Fibroblast of skin of back (primary cell): ENCODE data around the gene LUM.
"Not testable (repeated sequence)": the region's sequence is repeated elsewhere in the genome, so short reads cannot be mapped to it uniquely, and the experiment has no call there.

Source experiments
- DNase-seq: peaks from one replicate; pipeline ENCODE4 v3.0.0-alpha.2; 2013

The LUM gene

DNA sequence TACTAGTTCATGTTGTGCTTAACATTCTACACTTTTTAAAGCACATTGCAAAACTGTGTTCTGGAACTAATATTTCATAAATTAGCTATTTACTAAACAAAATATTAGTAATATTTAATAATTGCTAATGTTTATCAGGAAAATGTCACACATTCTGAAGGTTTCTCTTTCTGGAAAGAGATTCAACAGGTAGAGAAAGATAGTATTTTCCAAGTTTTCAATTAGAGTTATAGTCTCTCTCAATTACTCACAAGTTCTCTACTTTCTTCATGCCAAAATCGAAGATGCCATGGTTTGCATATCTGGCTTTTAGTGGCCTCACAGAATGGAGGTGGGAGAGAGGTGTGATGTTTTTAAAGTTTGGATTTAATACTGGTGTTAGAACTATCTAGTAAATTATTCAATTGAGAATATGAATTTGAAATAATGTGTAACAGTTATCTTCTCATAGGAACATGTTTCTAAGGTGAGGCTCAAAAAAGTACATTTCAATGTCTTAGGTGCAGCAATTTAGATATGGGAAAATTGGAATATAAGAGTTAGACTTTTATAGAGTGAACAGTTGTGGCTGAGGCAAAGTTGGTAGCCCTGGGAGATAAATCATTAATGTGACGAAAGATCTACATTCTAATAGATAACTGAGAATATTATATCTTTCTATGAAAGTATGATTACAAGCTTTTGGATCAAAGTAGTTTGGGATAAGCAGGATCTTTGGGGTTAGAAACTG, 1.5 kb downstream of the LUM start:
- DNase-seq, result no peak

DNA sequence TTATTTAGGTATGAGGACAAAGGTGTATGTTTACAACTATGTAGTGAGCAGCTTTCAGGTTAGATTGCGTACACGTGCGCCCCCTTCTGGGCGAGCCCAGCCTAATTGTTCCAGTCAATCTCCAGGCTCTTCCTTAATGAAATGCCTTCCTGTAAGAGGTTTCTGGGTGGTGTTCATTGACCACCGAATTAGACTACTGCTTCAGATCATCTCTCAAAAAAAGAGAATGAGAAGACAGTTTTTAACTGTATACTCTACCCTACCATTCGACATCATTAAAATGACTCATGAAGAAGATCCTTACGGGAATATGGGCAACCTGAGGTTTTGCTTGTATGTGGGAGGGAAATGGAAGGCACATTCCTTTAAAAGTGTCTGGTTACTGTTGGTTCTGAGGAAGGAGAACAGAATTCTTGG, 2.1 kb downstream of the LUM start:
- DNase-seq, result peak; percentile 84

DNA sequence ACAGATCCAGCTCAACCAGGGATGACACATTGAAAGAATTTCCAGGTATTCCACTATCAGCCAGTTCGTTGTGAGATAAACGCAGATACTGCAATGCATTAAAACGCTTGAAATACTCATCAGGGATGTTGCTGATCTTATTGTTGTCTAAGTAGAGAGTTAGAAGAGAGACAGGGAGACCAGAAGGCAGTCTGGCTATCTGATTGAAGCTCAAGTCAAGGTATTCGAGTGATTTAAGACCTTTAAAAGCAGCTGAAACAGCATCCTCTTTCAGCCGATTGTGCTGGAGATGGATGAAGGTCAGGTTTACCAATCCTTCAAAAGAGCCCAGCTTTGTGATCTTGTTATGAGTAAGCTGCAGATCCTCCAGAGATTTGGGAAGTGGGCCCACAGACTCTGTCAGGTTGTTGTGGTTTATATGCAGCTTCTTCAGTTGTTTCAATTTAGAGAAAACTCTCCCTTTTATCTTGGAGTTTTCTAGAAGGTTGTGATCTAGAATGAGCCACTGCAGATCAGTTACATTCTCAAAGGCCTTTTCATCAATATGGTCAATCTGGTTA, 3.0 kb downstream of the LUM start:
- DNase-seq, result no peak

GRCh38 chr12:91106283-91106682, 5.0 kb downstream of the LUM start:
- no peak for DNase-seq

DNA sequence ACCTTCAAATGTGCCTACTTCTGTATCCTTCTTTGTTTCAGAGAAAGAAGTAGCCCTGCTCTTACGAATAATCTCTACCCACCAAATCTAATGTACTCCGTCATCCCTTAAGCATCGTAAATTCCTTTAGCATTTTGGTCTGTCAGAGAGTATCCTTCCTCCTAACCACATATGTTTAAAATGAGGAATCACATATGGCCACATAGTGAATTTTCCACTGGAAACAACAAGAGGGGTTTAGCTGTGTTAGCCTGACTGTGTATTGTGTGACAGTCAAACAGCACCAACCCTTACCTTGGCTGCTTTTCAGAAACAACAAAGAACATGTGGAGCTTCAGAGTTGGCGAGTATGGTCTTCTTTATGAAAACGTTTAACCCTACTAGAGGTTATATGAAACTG, 5.5 kb downstream of the LUM start:
- peak; percentile 63 for DNase-seq

DNA sequence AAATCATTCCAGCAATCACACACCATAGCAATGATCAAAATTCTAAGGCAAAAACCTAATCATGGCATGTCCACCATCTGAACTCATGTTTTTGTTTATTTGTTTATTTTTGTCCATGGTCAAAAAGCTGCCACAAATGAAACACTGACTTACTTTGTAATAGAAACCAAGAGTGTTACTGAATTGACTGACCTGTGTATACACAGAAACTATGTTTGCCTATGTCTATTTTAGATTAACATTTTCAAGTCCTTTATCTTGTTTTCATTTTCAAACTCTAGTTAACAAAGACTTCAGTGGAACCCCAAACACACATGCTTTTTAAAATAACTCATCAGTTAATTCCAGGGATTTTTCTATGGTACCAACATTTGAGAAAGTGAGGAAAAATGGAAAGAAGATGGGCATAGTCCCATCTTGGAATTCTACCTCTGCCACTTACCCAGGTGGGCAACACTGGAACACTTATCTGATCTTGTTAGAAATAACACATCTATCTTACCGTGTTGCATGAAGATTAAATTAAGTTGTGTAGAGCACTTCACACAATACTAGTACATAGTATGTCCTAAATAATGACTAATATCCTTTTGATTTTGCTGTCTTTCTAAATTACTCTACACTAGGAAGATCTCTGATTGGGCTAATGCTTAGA, 6.4 kb downstream of the LUM start:
- DNase-seq, result no peak

- DNase-seq, result no peak
Observed at GRCh38 chr12:91103624-91104023, 7.7 kb downstream of the LUM start.

DNA sequence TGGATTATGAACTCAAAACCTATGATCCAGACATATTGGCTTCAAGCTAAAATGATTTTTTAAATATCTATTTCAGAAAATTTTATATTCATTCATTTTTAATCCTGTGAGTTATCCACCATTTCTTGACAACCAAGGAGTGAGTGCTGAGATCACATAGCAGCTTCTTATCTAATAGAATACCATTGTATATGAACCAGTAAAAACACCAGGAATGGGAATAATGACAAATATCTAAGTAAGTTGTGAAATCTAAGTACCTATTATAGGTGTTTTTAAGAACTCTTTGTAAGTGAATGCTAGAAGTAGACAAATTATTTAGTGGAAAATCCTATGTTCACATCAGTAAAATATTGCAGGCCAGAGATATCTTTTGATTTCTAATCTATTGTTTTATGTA, 8.2 kb downstream of the LUM start:
- no peak for DNase-seq

DNA sequence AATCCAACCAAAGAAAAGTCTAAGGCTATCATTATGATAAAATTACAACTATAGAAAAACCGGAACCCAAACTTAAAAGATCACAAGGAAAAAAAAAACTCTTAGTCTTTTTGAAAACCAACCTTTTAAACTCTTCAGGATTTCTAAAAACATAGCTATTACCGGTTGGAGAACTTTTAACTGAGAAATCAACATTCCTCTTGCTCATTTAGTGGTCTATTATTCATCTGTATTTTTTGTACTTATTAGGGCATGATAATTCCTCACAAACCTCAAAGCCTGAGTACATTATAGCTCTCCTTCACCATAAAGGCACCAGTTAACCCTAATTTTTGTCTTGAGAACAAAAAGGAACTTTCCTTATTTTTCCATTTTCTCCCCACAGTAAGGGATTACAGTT, 10.4 kb downstream of the LUM start:
- peak; percentile 63 for DNase-seq

DNA sequence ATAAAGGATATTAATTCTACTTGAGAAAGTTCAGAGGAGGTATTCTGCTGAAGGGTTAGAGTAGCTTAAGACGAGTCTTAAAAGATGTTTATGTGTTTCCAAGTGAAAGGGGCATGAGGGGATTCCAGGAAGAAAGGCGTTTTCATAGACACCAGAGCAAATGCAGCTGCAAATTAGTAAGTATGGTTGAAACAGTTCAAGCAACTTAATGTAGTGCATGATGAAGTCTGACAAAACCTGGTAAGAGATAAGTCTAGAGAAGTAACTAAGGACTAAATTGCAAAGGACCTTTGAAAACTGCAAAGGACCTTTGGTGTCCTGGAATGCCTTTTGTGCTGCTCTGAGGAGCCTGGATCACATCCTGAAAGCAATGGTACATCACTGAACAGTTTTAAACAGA, 11.5 kb downstream of the LUM start:
- no peak for DNase-seq

DNA sequence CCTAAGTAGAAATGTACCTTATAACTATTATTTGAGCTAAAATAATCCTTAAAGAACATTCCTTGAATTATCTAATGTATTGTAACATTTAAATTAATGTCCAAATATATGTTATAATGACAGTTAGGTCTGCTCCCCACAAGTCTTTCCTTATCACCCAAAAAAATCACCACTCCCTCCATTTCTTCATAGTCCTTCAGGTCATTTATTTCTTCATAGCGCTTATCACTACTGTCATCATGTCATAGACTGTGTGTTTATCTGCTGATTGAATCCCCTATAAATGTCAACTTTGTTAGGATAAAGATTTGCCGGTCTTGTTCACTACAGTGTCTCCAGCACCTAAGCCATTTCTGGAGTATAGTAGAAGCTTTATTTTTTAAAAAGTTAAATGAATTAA, 12.0 kb downstream of the LUM start:
- DNase-seq, result no peak

DNA sequence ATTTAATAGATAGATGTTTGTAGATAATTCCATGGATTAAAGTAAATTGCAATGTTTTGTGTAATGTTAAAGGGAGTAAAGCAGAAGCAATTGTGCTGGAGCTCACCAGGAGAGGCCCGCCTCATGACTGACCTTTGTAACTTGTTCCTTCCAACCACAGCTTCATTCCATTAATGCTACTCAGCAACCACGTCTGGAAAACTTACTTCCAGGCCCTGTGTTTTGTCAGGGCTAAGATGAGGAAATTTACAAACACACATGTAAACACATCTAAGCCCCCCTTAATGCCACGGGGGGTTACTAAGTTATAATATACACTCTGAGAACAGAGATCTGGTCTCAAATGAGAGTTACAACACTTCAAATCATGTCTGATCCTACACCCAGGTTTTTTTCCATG, 12.4 kb downstream of the LUM start:
- DNase-seq, result peak; percentile 94

DNA sequence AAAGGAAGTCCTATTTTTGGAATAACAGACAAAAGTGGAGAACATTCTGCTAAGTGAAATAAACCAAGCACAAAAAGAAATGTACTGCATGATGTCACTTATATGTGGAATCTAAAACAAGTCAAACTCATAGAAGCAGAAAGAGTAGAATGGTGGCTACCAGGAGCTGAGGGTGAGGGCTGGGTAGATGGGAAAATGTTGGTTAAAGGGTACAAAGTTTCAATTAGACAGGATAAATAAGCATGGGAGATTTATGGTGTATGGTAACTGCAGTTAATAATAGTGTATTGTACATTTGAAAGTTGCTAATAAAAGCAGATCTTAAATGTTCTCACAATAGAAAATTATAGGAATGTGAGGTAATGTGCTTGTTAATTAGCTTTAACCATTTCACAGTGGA, 12.8 kb downstream of the LUM start:
- DNase-seq, result no peak

- no peak for DNase-seq
Observed at GRCh38 chr12:91094957-91095356, 16.3 kb downstream of the LUM start.

DNA sequence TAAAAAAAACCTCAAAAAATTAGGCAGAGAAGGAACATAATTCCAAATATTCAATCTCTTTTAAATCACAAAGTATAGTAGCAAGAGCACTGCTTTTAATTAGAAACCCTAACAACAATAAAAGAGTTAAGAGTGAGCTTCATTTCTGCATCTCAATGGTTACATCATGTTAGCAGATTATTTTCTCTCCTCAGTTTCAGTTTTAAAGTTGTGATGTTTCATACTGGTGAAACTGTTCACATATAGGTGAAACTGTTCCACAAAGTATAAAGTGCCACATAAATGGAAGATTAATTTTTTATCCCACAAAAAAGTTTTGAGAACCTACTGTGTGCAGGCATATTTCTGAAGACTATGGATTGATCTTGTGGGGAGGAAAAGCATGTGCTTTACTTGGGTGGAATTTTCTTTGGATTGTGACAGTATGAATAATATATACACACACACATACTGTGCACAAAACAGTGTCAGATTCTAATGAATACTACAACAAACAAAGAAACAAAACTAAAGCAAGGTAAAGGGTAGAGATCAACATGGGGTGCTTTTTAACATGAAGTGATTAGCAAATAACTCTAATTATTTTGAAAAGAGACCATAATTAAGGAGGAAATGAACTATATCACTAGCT, 17.1 kb downstream of the LUM start:
- no peak for DNase-seq

- DNase-seq, result no peak
Observed at GRCh38 chr12:91093341-91093740, 18.0 kb downstream of the LUM start.

- peak; percentile 44 for DNase-seq
Observed at GRCh38 chr12:91091916-91092715, 19.2 kb downstream of the LUM start.

DNA sequence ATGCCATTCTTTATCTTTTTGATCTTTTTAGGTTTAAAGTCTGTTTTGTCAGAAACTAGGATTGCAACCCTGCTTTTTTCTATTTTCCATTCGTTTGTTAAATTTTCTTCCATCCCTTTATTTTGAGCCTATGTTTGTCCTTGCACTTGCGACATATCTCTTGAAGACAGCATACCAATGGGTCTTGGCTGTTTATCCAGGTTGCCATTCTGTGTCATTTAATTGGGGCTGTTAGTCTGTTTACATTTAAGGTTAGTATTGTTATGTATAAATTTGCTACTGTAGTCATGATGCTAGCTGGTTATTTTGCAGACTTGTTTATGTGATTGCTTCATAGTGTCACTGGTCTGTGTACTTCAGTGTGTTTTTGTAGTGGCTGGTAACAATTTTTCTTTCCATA, 21.3 kb downstream of the LUM start:
- not testable (repeated sequence) for DNase-seq

DNA sequence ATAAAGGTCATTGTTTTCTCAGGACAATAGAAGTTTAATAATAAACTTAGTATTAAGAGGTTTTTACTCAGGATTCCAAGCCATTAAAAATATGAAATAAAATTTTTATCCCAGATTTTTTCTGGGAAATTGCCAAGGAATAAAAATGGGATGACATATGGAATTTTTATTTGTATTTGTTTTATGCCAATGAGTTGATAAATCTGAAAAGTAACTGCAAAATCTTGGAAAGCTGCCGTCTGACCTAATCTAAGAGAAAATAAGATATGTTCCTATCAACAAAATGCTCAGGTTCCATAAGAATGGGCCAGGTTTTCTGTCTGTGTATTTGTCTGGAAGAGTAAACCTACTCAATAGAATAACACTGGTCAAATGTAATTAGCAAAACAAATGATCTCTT, 31.3 kb downstream of the LUM start:
- no peak for DNase-seq

- DNase-seq, result no peak
Observed at GRCh38 chr12:91078501-91078900, 32.8 kb downstream of the LUM start.

GRCh38 chr12:91077228-91077954, 33.9 kb downstream of the LUM start:
- DNase-seq, result no peak

DNA sequence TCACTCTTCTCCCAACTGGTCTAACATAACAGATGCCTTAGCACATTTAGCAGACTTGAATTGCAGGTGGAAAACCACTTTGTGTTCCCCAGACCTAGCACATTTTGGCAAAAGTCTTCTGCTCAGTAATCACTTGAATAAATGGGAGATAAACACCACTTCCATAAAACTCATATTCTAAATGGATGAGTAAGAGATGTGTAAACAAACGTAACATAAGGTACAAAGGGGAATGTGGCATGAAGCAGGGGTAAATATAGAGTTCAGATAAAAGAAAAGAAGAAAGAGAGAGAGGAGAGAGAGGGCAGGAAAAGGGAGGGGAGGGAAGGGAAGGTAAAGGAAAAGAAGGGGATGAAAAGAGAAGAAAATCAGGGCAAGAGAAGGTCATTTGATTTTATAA, 36.4 kb downstream of the LUM start:
- no peak for DNase-seq
